HepG2 (cell line): ENCODE data around the gene EIF5A2. TPM values are rescaled to one million over a fixed set of nuclear protein-coding genes. Genes with fewer than 3 reads are reported as not detected.

Experiments used
- ARID2 ChIP-seq: sonication (generic); formaldehyde crosslinking; IDR thresholded peaks from 2 replicates; pipeline ENCODE4 v1.8.1; 2022; ENCODE audit warnings: mild to moderate bottlenecking, missing genetic modification reagents, borderline replicate concordance
- BCL6 ChIP-seq: IDR thresholded peaks from 2 replicates; pipeline ENCODE4 v1.6.1; 2016; ENCODE audit warnings: missing genetic modification reagents, missing compliant biosample characterization
- CBFB ChIP-seq: sonication (generic); formaldehyde crosslinking; IDR thresholded peaks from 2 replicates; pipeline ENCODE4 v1.4.0; 2020; ENCODE audit warnings: missing genetic modification reagents
- GATAD1 ChIP-seq: IDR thresholded peaks from 2 replicates; pipeline ENCODE4 v1.6.1; 2016; ENCODE audit warnings: missing genetic modification reagents, missing compliant biosample characterization
- HNF1A ChIP-seq, 2 experiments: sonication (generic) in 1 of 2; formaldehyde crosslinking in 1 of 2; IDR thresholded peaks; 2 replicates each; pipeline versions ENCODE4 v1.4.0 to v1.6.1; 2016 to 2020; ENCODE audit warnings: borderline replicate concordance in 1 of 2, low read depth in 1 of 2, mild to moderate bottlenecking in 1 of 2, missing genetic modification reagents in 1 of 2
- IKZF5 ChIP-seq: IDR thresholded peaks from 2 replicates; pipeline ENCODE4 v1.6.1; 2018; ENCODE audit warnings: missing genetic modification reagents, mild to moderate bottlenecking, missing compliant biosample characterization
- MXD3 ChIP-seq: IDR thresholded peaks from 2 replicates; pipeline ENCODE4 v1.6.1; 2016; ENCODE audit warnings: mild to moderate bottlenecking, missing biosample characterization, missing genetic modification reagents
- NFKB2 ChIP-seq: sonication (generic); formaldehyde crosslinking; IDR thresholded peaks from 2 replicates; pipeline ENCODE4 v1.4.0; 2020; ENCODE audit warnings: missing genetic modification reagents, borderline replicate concordance
- NRL ChIP-seq: sonication (generic); formaldehyde crosslinking; IDR thresholded peaks from 2 replicates; pipeline ENCODE4 v1.5.0; 2020; ENCODE audit warnings: missing genetic modification reagents, mild to moderate bottlenecking, moderate library complexity, borderline replicate concordance
- POGZ ChIP-seq: sonication (generic); formaldehyde crosslinking; IDR thresholded peaks from 2 replicates; pipeline ENCODE4 v1.4.0; 2020; ENCODE audit warnings: mild to moderate bottlenecking, missing genetic modification reagents
- RXRB ChIP-seq: IDR thresholded peaks from 2 replicates; pipeline ENCODE4 v1.6.1; 2016; ENCODE audit warnings: borderline replicate concordance, missing genetic modification reagents, missing compliant biosample characterization
- SIX4 ChIP-seq: sonication (generic); formaldehyde crosslinking; IDR thresholded peaks from 2 replicates; pipeline ENCODE4 v1.4.0; 2020; ENCODE audit warnings: missing genetic modification reagents
- SMYD3 ChIP-seq: sonication (generic); formaldehyde crosslinking; IDR thresholded peaks from 2 replicates; pipeline ENCODE4 v1.8.1; 2023; ENCODE audit warnings: mild to moderate bottlenecking, missing genetic modification reagents
- SUZ12 ChIP-seq: fragments of 150-350 bp; IDR thresholded peaks from 2 replicates; pipeline ENCODE4 v1.6.1; 2014; ENCODE audit warnings: low read depth, low read length
- TEAD3 ChIP-seq: optimal IDR thresholded peaks from 2 replicates; pipeline ENCODE3; 2016; ENCODE audit warnings: borderline replicate concordance
- TMF1 ChIP-seq: sonication (generic); formaldehyde crosslinking; IDR thresholded peaks from 2 replicates; pipeline ENCODE4 v1.8.1; 2022; ENCODE audit warnings: low read depth, missing genetic modification reagents
- ZBTB42 ChIP-seq: sonication (generic); formaldehyde crosslinking; IDR thresholded peaks from 2 replicates; pipeline ENCODE4 v1.5.0; 2020; ENCODE audit warnings: mild to moderate bottlenecking, missing genetic modification reagents
- ZNF224 ChIP-seq: sonication (generic); formaldehyde crosslinking; IDR thresholded peaks from 2 replicates; pipeline ENCODE4 v1.5.0; 2020; ENCODE audit warnings: mild to moderate bottlenecking, missing genetic modification reagents
- ZNF430 ChIP-seq: sonication (generic); formaldehyde crosslinking; IDR thresholded peaks from 2 replicates; pipeline ENCODE4 v1.9.0; 2021; ENCODE audit warnings: mild to moderate bottlenecking, missing genetic modification reagents
- ZNF619 ChIP-seq: sonication (generic); formaldehyde crosslinking; IDR thresholded peaks from 2 replicates; pipeline ENCODE4 v1.4.0; 2020; ENCODE audit warnings: mild to moderate bottlenecking, missing genetic modification reagents
- ZSCAN9 ChIP-seq: IDR thresholded peaks from 2 replicates; pipeline ENCODE4 v1.6.1; 2016; ENCODE audit warnings: borderline replicate concordance
- polyA plus RNA-seq, 8 experiments: library from polyadenylated mRNA; depleted of rRNA in 3 of 8; stranded (reverse) in 7 of 8; unstranded in 1 of 8; fragments of >200 nt; fragmentation: Illumina TruSeq in 4 of 8; extraction: Trizol in 4 of 8; gene quantifications; 2 replicates each; pipeline versions ENCODE4 v1.2.1 to v1.2.3, GENCODE V29; 2011 to 2016; ENCODE audit warnings: low read depth in 4 of 8, missing spikeins in 1 of 8, mixed read lengths in 1 of 8; ENCODE audit not compliant: insufficient read depth in 1 of 8
- total RNA-seq, 5 experiments: library from RNA; depleted of rRNA; stranded (reverse); fragments of >200 nt; fragmentation: Illumina TruSeq; extraction: Trizol; gene quantifications; 2 replicates each; pipeline ENCODE4 v1.2.3, GENCODE V29; 2016; ENCODE audit warnings: low read depth in 1 of 5
- TF ChIP-seq, protein P1 (sequence below): IDR thresholded peaks from 2 replicates; pipeline ENCODE4 v1.6.1; 2012; ENCODE audit warnings: inconsistent platforms

Gene EIF5A2
- total and polyA plus RNA-seq, 2 of the 13 experiments (the other 11 are each of a cell fraction or from before 2014, with no cell fraction given), result 3.5 to 9.4 TPM

DNA sequence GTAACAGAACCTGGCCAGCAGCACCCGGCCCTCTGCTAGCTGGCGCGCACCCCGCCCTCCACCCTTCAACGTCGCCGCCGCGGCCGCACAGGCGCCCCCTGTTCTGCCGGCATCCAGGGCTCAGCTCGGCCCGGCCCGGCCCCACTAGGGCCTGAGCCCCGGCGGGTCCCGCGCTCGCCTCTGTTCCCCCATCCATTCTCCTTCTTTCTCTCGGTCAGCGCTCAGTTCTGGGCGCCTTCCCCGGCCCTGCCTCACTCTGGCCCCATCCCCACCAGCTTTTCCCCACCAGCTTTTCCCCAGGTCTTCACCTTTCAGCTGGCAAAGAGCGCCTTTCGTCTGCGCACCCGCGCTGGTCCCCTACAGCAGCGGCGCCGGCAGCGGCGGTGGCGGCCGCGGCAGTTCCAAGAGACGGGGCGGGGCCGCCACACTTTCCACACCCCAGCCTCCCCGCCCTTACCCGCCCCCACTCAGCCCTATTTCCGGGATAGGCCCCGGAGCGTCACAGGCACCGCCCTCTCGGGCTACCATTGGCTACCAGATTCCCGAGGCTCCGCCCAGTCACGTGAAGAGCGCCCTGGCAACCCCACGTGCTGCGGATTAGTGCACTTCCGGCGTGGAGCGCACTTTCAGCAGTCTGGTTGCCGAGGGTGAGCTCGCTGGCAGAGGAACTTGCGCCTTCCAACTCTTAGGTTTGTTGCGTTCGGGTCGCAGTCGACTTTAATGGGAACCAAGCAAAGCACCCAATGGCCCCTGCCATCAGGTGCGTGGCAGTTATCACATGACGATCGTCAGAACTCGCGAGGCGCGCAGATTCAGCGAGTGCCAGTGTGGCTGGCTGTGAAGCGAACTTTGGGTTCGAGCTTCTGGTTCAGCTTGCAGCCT, at the start of gene EIF5A2 (continued):
- TF ChIP-seq MXD3 (CRISPR knock-in tag) (peak; percentile 66; the same call in 1 of the 2 replicates), ZNF224 (CRISPR knock-in tag) (peak; percentile 71; the same call in 1 of the 2 replicates), ARID2 (peak; percentile 54; the same call in 1 of the 2 replicates), POGZ (CRISPR knock-in tag) (peak; percentile 98), IKZF5 (CRISPR knock-in tag) (peak; percentile 42; the same call in 1 of the 2 replicates), SIX4 (no peak), ZSCAN9 (CRISPR knock-in tag) (peak; percentile 48; the same call in 1 of the 2 replicates), NFKB2 (CRISPR knock-in tag) (0 out of 2 replicates have a peak, but pooled peaks have one; percentile 61), SUZ12 (no peak), ZNF619 (CRISPR knock-in tag) (no peak), HNF1A (IDR thresholded peaks at IDR 0.05; ENCODE audit: low read depth) (no peak), HNF1A (CRISPR knock-in tag; IDR thresholded peaks at IDR 0.05; ENCODE audit: borderline replicate concordance) (0 out of 2 replicates have a peak, but pooled peaks have one; percentile 25), TEAD3 (no peak), ZBTB42 (CRISPR knock-in tag) (peak; percentile 56; the same call in 1 of the 2 replicates), TMF1 (CRISPR knock-in tag) (0 out of 2 replicates have a peak, but pooled peaks have one; percentile 78), GATAD1 (CRISPR knock-in tag) (peak; percentile 56; the same call in 1 of the 2 replicates), RXRB (CRISPR knock-in tag) (no peak), ZNF430 (peak; percentile 26; the same call in 1 of the 2 replicates), CBFB (CRISPR knock-in tag) (peak; percentile 72; the same call in 1 of the 2 replicates), NRL (CRISPR knock-in tag) (peak; percentile 58; the same call in 1 of the 2 replicates), SMYD3 (no peak), BCL6 (CRISPR knock-in tag) (no peak)
- TF ChIP-seq, protein P1, sequence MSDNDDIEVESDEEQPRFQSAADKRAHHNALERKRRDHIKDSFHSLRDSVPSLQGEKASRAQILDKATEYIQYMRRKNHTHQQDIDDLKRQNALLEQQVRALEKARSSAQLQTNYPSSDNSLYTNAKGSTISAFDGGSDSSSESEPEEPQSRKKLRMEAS, result peak; percentile 99
